Measurements from ENCODE around the gene FLVCR1.
"Not testable (repeated sequence)": the region's sequence is repeated elsewhere in the genome, so short reads cannot be mapped to it uniquely, and the experiment has no call there.

The FLVCR1 gene
- 11.1 to 21.8 reads per million in 2 donors for total RNA-seq

GRCh38 chr1:212857992-212858460 is at the start of gene FLVCR1:
TSS of gene FLVCR1 (plus strand) at chr1:212858275. CDS start at chr1:212858453, 178 bp downstream.
- peak; percentile 80 for DNase-seq

- DNase-seq, result no peak
Observed at GRCh38 chr1:212814537-212815334, 43.3 kb upstream of the FLVCR1 start.

GRCh38 chr1:212816567-212817278 is 41.4 kb upstream of the FLVCR1 start:
- DNase-seq, result no peak

- DNase-seq, result no peak
Observed at GRCh38 chr1:212819726-212820125, 38.3 kb upstream of the FLVCR1 start.

GRCh38 chr1:212820969-212821368 is 37.1 kb upstream of the FLVCR1 start:
- DNase-seq, result no peak

GRCh38 chr1:212822956-212823355 is 35.1 kb upstream of the FLVCR1 start:
- no peak for DNase-seq

- DNase-seq, result no peak
Observed at GRCh38 chr1:212824201-212824600, 33.9 kb upstream of the FLVCR1 start.

GRCh38 chr1:212825798-212826452 is 32.1 kb upstream of the FLVCR1 start:
- no peak for DNase-seq

- DNase-seq, result no peak
Observed at GRCh38 chr1:212827171-212827776, 30.8 kb upstream of the FLVCR1 start.

- DNase-seq, result no peak
Observed at GRCh38 chr1:212827831-212828278, 30.2 kb upstream of the FLVCR1 start.

- DNase-seq, result no peak
Observed at GRCh38 chr1:212828395-212828794, 29.7 kb upstream of the FLVCR1 start.

- DNase-seq, result not testable (repeated sequence)
Observed at GRCh38 chr1:212833211-212834207, 24.6 kb upstream of the FLVCR1 start.

- DNase-seq, result no peak
Observed at GRCh38 chr1:212838145-212838544, 19.9 kb upstream of the FLVCR1 start.

GRCh38 chr1:212844521-212844920 is 13.6 kb upstream of the FLVCR1 start:
- not testable (repeated sequence) for DNase-seq

- no peak for DNase-seq
Observed at GRCh38 chr1:212847549-212847948, 10.5 kb upstream of the FLVCR1 start, which contains the start of gene SPATA45. TSS of gene SPATA45 (minus strand) at chr1:212847649. CDS start at chr1:212836149, 11,500 bp downstream.

GRCh38 chr1:212852105-212852688 is 5.9 kb upstream of the FLVCR1 start:
- DNase-seq, result no peak

GRCh38 chr1:212853658-212854057 is 4.4 kb upstream of the FLVCR1 start:
- DNase-seq, result no peak

GRCh38 chr1:212856755-212857154 is 1.3 kb upstream of the FLVCR1 start:
- no peak for DNase-seq

- DNase-seq, result no peak
Observed at GRCh38 chr1:212858461-212859265, 588 bp downstream of the FLVCR1 start.
